DOHH2 (cell line): ENCODE data around the gene WDFY2.

ENCODE experiments used
- CTCF ChIP-seq: fragments of 200-600 bp; sonication (generic); IDR thresholded peaks from one replicate; pipeline ENCODE4 v1.5.1; 2014; ENCODE audit warnings: antibody characterized with exemption, mild to moderate bottlenecking, low read depth, low read length; ENCODE audit not compliant: poor library complexity, severe bottlenecking
- EZH2phosphoT487 ChIP-seq: fragments of 200-600 bp; sonication (generic); IDR thresholded peaks from 2 replicates; pipeline ENCODE4 v1.6.1; 2017; ENCODE audit warnings: borderline replicate concordance, mild to moderate bottlenecking, antibody characterized with exemption, low read length, moderate library complexity, mixed read lengths

DNA sequence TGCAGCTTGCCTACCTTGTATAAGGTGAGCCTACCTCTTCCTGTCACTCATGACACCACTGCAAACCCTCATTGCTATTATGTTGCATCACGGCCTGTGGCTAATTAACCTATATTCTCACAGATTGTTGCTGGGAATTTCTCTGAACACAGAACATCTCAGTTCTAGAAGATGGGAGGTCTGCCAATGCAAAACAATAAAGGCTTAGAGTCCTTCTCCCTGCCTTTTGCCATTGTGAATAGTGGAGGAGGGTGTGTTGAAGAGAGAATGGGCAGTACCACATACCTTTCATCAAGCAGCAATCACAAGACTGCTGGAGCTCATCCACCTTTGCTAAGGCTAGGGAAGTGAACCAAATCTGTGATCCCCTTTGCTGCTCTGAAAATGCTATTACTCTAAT, 34.4 kb downstream of the WDFY2 start:
- TF ChIP-seq CTCF, result no peak
- no peak for TF ChIP-seq EZH2phosphoT487
